ENCODE data around the gene STAT3. TPM values are rescaled to one million over a fixed set of nuclear protein-coding genes. Genes with fewer than 3 reads are reported as not detected.

The STAT3 gene
- total and polyA plus RNA-seq, 12 donors = 33.9 to 398 (median 109) TPM

DNA sequence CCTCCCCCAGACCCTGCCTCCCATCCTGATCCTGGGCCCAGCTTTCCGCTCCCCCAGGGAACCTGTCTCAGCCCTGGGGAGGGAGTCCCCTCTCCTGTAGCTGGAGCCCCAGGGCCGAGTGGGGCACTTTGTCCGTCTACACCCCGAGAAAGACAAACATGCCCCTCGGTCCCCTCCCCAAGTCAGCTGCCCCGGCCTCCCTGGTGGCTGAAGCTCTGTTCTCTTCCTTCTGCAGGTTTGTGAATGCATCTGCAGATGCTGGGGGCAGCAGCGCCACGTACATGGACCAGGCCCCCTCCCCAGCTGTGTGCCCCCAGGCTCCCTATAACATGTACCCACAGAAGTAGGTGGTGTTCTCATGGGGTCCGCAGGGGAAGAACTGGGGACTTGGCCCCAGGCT is 79.1 kb downstream of the STAT3 start:
- H3K36me3 ChIP-seq = peaks cover 0 to 98% (median 29%) of the 10 kb centered on the region in 9 donors
- H3K4me3 ChIP-seq = no peak overlapping the region
- H3K27me3 ChIP-seq = no peaks in the 10 kb centered on the region
- DNase-seq = no peak
- WGBS, 2 donors = 92 to 93% methylated on average over 9 of the region's 9 CpGs
- H3K4me1 ChIP-seq = peaks cover 10 to 47% (median 25%) of the 10 kb centered on the region in 9 donors
- H3K9me3 ChIP-seq = no peaks in the 10 kb centered on the region
- intact Hi-C loops (cut with DNase I) = no loop called here
- TF ChIP-seq, protein P1, sequence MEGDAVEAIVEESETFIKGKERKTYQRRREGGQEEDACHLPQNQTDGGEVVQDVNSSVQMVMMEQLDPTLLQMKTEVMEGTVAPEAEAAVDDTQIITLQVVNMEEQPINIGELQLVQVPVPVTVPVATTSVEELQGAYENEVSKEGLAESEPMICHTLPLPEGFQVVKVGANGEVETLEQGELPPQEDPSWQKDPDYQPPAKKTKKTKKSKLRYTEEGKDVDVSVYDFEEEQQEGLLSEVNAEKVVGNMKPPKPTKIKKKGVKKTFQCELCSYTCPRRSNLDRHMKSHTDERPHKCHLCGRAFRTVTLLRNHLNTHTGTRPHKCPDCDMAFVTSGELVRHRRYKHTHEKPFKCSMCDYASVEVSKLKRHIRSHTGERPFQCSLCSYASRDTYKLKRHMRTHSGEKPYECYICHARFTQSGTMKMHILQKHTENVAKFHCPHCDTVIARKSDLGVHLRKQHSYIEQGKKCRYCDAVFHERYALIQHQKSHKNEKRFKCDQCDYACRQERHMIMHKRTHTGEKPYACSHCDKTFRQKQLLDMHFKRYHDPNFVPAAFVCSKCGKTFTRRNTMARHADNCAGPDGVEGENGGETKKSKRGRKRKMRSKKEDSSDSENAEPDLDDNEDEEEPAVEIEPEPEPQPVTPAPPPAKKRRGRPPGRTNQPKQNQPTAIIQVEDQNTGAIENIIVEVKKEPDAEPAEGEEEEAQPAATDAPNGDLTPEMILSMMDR (IDR thresholded peaks at IDR 0.05) = no peak
- peak overlapping the region in 1 of 10 donors; percentile 51 for H3K27ac ChIP-seq
- no peak for ATAC-seq

DNA sequence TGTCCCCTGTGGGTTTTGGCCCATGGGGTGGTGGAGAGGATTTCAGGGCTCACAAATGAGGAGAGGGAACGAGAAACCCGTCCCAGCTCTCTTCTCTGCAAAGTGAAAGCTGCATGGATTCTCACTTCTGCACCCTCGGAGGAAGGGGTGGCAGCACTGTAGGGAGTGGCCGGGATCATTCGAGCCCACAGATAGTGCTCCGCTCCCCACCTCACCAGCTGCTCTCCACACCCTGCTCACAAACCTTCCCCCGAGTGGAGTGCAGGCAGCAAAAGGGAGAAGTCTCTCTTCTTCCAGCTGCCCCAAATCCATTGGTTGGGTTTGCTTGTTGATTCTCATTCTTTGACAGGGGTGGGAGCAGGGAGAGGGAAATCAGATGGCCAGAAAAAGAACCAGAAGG is 79.8 kb downstream of the STAT3 start:
- ATAC-seq = no peak
- DNase-seq = no peak
- TF ChIP-seq, protein P1 (IDR thresholded peaks at IDR 0.05) = no peak
- Histone ChIP-seq H3K4me1 (peaks cover 10 to 40% (median 25%) of the 10 kb centered on the region in 9 donors), H3K27ac (peak overlapping the region in 1 of 10 donors; percentile 51), H3K4me3 (no peak overlapping the region), H3K27me3 (no peaks in the 10 kb centered on the region), H3K36me3 (peaks cover 0 to 98% (median 26%) of the 10 kb centered on the region in 9 donors), H3K9me3 (no peaks in the 10 kb centered on the region)
- intact Hi-C loops (cut with DNase I) = no loop called here
- 84 to 90% methylated on average over 7 of the region's 7 CpGs for WGBS, 2 donors

DNA sequence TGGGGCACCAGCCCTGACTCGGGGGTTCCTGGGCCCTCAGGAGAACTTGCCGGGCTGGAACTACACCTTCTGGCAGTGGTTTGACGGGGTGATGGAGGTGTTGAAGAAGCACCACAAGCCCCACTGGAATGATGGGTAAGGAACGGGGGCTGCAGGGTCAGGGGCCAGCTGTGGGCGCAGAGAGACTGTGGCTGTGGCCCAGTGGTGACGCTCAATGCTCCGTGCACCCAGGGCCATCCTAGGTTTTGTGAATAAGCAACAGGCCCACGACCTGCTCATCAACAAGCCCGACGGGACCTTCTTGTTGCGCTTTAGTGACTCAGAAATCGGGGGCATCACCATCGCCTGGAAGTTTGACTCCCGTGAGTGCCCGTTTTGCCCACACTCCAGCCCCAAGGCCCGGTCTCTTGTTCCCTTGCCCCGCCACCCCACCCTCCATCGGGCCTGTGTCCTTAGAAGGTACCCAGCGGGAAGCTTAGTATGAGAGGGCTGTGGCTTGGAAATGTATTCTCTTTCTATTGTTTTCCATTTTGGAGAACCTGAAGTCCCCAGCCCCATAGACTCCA is 80.8 kb downstream of the STAT3 start:
- Histone ChIP-seq H3K27me3 (no peaks in the 10 kb centered on the region), H3K36me3 (peaks cover 0 to 98% (median 26%) of the 10 kb centered on the region in 9 donors), H3K9me3 (no peaks in the 10 kb centered on the region), H3K27ac (no peak overlapping the region), H3K4me1 (peaks cover 6 to 30% (median 19%) of the 10 kb centered on the region in 9 donors), H3K4me3 (no peak overlapping the region)
- intact Hi-C loops (cut with DNase I) = no loop called here
- 96 to 97% methylated on average over 19 of the region's 19 CpGs for WGBS, 2 donors
- DNase-seq (no peak), ATAC-seq (no peak)
- TF ChIP-seq, protein P1 (IDR thresholded peaks at IDR 0.05) = no peak

DNA sequence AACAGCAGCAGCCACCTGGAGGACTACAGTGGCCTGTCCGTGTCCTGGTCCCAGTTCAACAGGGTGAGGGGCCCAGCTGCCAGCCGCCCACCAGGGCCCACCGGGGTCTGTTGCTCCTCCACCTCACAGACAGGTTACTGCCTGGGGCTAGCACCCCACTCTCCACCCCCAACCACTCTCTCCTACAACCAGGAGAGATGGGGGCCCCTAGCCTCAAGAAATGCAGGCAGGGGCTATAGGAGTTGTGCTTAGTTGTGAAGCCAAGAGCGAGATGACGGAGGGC is 81.9 kb downstream of the STAT3 start:
- H3K27ac ChIP-seq = no peak overlapping the region
- peaks cover 0 to 19% (median 8%) of the 10 kb centered on the region in 9 donors for H3K4me1 ChIP-seq
- peaks cover 0 to 100% (median 30%) of the 10 kb centered on the region in 9 donors for H3K36me3 ChIP-seq
- TF ChIP-seq, protein P1 (IDR thresholded peaks at IDR 0.05) = no peak
- no peak overlapping the region for H3K4me3 ChIP-seq
- DNase-seq (no peak), ATAC-seq (no peak)
- no peaks in the 10 kb centered on the region for H3K9me3 ChIP-seq
- H3K27me3 ChIP-seq = no peaks in the 10 kb centered on the region
- WGBS, 2 donors = 95 to 97% methylated on average over 5 of the region's 5 CpGs
- intact Hi-C loops (cut with DNase I) = no loop called here
